Mesenchymal stem cell (in vitro differentiated cells and primary cell): Measurements from ENCODE around the gene ACTN4.
A peak's percentile ranks its signal among the peaks of the same experiment; 100 is the strongest.

Experiments used
- DNase-seq: peaks from one replicate; pipeline ENCODE4 v3.0.0-alpha.2; 2013
- H2AFZ ChIP-seq: one replicate; pipeline ENCODE4 v1.6.1; 2013; ENCODE audit warnings: low read depth, mild to moderate bottlenecking, control low read depth, inconsistent platforms, low read length, moderate library complexity
- H2AK5ac ChIP-seq: 2 replicates; pipeline ENCODE4 v1.6.1; 2013; ENCODE audit warnings: low read length, moderate library complexity, mild to moderate bottlenecking, inconsistent platforms; ENCODE audit not compliant: severe bottlenecking
- H2BK120ac ChIP-seq: one replicate; pipeline ENCODE4 v1.6.1; 2013; ENCODE audit warnings: low read depth, mild to moderate bottlenecking, inconsistent platforms, low read length, moderate library complexity
- H2BK12ac ChIP-seq, 2 experiments: one replicate each; pipeline ENCODE4 v1.6.1; 2013; ENCODE audit warnings: inconsistent platforms in 2 of 2, low read length in 2 of 2, mild to moderate bottlenecking in 2 of 2, moderate library complexity in 2 of 2, control low read depth in 1 of 2
- H2BK15ac ChIP-seq: one replicate; pipeline ENCODE4 v1.6.1; 2013; ENCODE audit warnings: mild to moderate bottlenecking, low read depth, inconsistent platforms; ENCODE audit not compliant: poor library complexity, severe bottlenecking
- H2BK5ac ChIP-seq: 2 replicates; pipeline ENCODE4 v1.6.1; 2013; ENCODE audit warnings: low read depth, mild to moderate bottlenecking, low read length, control low read depth, inconsistent platforms; ENCODE audit not compliant: poor library complexity, severe bottlenecking
- H3K14ac ChIP-seq, 2 experiments: one replicate each; pipeline ENCODE4 v1.6.1; 2013; ENCODE audit warnings: inconsistent platforms in 2 of 2, low read length in 2 of 2, control low read depth in 1 of 2, mild to moderate bottlenecking in 1 of 2, moderate library complexity in 1 of 2
- H3K18ac ChIP-seq, 2 experiments: one replicate each; pipeline ENCODE4 v1.6.1; 2013; ENCODE audit warnings: inconsistent platforms in 2 of 2, low read length in 2 of 2, control low read depth in 1 of 2, low read depth in 1 of 2, mild to moderate bottlenecking in 1 of 2
- H3K23ac ChIP-seq, 2 experiments: one replicate each; pipeline ENCODE4 v1.6.1; 2013; ENCODE audit warnings: inconsistent platforms in 2 of 2, low read length in 2 of 2, mild to moderate bottlenecking in 2 of 2, moderate library complexity in 2 of 2, control low read depth in 1 of 2
- H3K27ac ChIP-seq: 2 replicates; pipeline ENCODE4 v1.5.1; 2013; ENCODE audit warnings: mild to moderate bottlenecking, moderate library complexity, low read length, control low read depth, inconsistent platforms; ENCODE audit not compliant: poor library complexity, severe bottlenecking
- H3K27me3 ChIP-seq, 2 experiments: 2 replicates each; pipeline versions ENCODE4 v1.6.1 to v1.7.0; 2013; ENCODE audit warnings: low read length in 2 of 2, mild to moderate bottlenecking in 2 of 2, moderate library complexity in 2 of 2, control low read depth in 1 of 2, inconsistent platforms in 1 of 2; ENCODE audit not compliant: control insufficient read depth in 1 of 2, insufficient read depth in 1 of 2
- H3K36me3 ChIP-seq, 2 experiments: 2 replicates each; pipeline versions ENCODE4 v1.6.1 to v1.7.0; 2013; ENCODE audit warnings: low read length in 2 of 2, control low read depth in 1 of 2, inconsistent platforms in 1 of 2, low read depth in 1 of 2, mild to moderate bottlenecking in 1 of 2; ENCODE audit not compliant: insufficient read depth in 2 of 2, control insufficient read depth in 1 of 2
- H3K4ac ChIP-seq, 2 experiments: one replicate each; pipeline ENCODE4 v1.6.1; 2013; ENCODE audit warnings: inconsistent platforms in 2 of 2, low read length in 2 of 2, mild to moderate bottlenecking in 2 of 2, moderate library complexity in 2 of 2, control low read depth in 1 of 2, low read depth in 1 of 2
- H3K4me1 ChIP-seq: 2 replicates; pipeline ENCODE4 v1.6.1; 2013; ENCODE audit warnings: low read depth, low read length, control low read depth; ENCODE audit not compliant: control insufficient read depth, insufficient read depth
- H3K4me2 ChIP-seq: 2 replicates; pipeline ENCODE4 v1.6.1; 2013; ENCODE audit warnings: low read length, mild to moderate bottlenecking, inconsistent platforms; ENCODE audit not compliant: poor library complexity, severe bottlenecking
- H3K4me3 ChIP-seq, 2 experiments: 2 replicates each; pipeline versions ENCODE4 v1.5.1 to v1.7.0; 2013; ENCODE audit warnings: low read length in 2 of 2, mild to moderate bottlenecking in 2 of 2, control low read depth in 1 of 2, low read depth in 1 of 2; ENCODE audit not compliant: insufficient read depth in 1 of 2
- H3K79me1 ChIP-seq: replicated peaks from 2 replicates; pipeline ENCODE4 v1.6.1; 2013; ENCODE audit warnings: mild to moderate bottlenecking, control low read depth, low read length, inconsistent platforms; ENCODE audit not compliant: poor library complexity, severe bottlenecking
- H3K9ac ChIP-seq: 2 replicates; pipeline ENCODE4 v1.7.0; 2013; ENCODE audit warnings: mild to moderate bottlenecking, low read length, moderate library complexity
- H3K9me3 ChIP-seq: 2 replicates; pipeline ENCODE4 v1.7.0; 2013; ENCODE audit warnings: mild to moderate bottlenecking, low read length; ENCODE audit not compliant: control insufficient read depth
- H4K8ac ChIP-seq: one replicate; pipeline ENCODE4 v1.6.1; 2013; ENCODE audit warnings: inconsistent platforms, mild to moderate bottlenecking, low read length, moderate library complexity
- H4K91ac ChIP-seq: one replicate; pipeline ENCODE4 v1.6.1; 2013; ENCODE audit warnings: mild to moderate bottlenecking, low read length, inconsistent platforms
- WGBS: methylation state at CpG from one replicate; pipeline ENCODE4 v1.1.7; 2013; ENCODE audit warnings: mixed read lengths; 5-methylcytosine and 5-hydroxymethylcytosine counted together

Gene ACTN4

GRCh38 chr19:38736413-38737280, 89.2 kb downstream of the ACTN4 start:
- H2AK5ac ChIP-seq, result no peak overlapping the region
- no peak overlapping the region for H2BK15ac ChIP-seq
- H3K4me3 ChIP-seq, result peak overlapping the region in 1 of 2 experiments; percentile 59
- H3K23ac ChIP-seq, result no peak overlapping the region
- H2BK120ac ChIP-seq, result no peak overlapping the region
- H3K79me1 ChIP-seq, result no peaks in the 10 kb centered on the region
- H3K4me2 ChIP-seq, result peak overlapping the region; percentile 54
- WGBS, result 11% methylated on average over 29 of the region's 36 CpGs
- H3K9ac ChIP-seq, result no peak overlapping the region
- peaks cover 0 to 16% of the 10 kb centered on the region in 2 experiments for H3K27me3 ChIP-seq
- H2BK5ac ChIP-seq, result no peak overlapping the region
- peak; percentile 31 for DNase-seq
- no peak overlapping the region for H3K14ac ChIP-seq
- no peak overlapping the region for H2AFZ ChIP-seq
- peak overlapping the region in 1 of 2 experiments; percentile 54 for H3K4ac ChIP-seq
- peak overlapping the region in 1 of 2 experiments; percentile 89 for H3K18ac ChIP-seq
- H4K8ac ChIP-seq, result no peak overlapping the region
- peak overlapping the region in 1 of 2 experiments; percentile 61 for H2BK12ac ChIP-seq
- H4K91ac ChIP-seq, result peak overlapping the region; percentile 64
- H3K36me3 ChIP-seq, result peaks cover 4 to 22% of the 10 kb centered on the region in 2 experiments
- no peaks in the 10 kb centered on the region for H3K9me3 ChIP-seq
- H3K4me1 ChIP-seq, result peaks cover 42% of the 10 kb centered on the region
- no peak overlapping the region for H3K27ac ChIP-seq

DNA sequence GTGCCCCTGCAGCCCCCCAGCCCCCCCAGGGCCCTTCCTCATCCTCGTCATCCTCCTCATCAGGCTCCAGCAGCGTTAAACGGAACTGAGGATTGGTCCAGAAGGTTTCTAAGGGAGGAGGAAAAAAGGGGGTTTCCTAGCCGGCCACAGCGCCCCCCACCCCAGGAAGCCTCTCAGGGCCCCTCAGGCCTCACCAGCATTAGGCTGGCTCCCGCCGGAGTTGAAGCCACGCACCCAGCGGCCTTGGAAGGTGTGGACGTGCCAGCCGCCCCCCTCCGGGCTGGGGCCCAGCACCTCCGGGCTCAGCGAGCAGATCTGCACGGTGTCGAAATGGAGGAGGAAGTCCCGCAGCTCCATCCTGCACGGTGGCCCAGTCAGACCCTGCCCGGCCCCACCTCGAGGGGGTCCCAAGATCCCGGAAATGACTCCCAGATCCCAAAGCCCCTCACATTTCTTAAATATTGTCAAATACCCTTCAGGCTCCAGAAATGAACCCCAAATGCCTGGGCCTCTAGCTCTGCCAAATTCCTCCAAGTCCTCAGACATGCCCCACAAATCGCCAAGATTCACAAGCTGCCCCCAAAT, 89.9 kb downstream of the ACTN4 start:
- Histone ChIP-seq H3K9me3 (no peaks in the 10 kb centered on the region), H3K4me2 (no peak overlapping the region), H4K8ac (no peak overlapping the region), H2BK12ac (no peak overlapping the region), H2BK15ac (no peak overlapping the region), H3K36me3 (peaks cover 0 to 15% of the 10 kb centered on the region in 2 experiments), H2AK5ac (no peak overlapping the region), H3K9ac (no peak overlapping the region), H2BK120ac (no peak overlapping the region), H3K27me3 (peaks cover 0 to 16% of the 10 kb centered on the region in 2 experiments), H3K18ac (no peak overlapping the region), H2BK5ac (no peak overlapping the region), H2AFZ (no peak overlapping the region), H3K4me1 (peaks cover 39% of the 10 kb centered on the region), H4K91ac (no peak overlapping the region), H3K14ac (no peak overlapping the region), H3K4me3 (no peak overlapping the region), H3K4ac (no peak overlapping the region), H3K23ac (no peak overlapping the region), H3K79me1 (no peaks in the 10 kb centered on the region), H3K27ac (no peak overlapping the region)
- WGBS, result 82% methylated on average over 21 of the region's 22 CpGs
- DNase-seq, result no peak

GRCh38 chr19:38737921-38738737, 90.7 kb downstream of the ACTN4 start:
- peaks cover 0 to 16% of the 10 kb centered on the region in 2 experiments for H3K27me3 ChIP-seq

More at GRCh38 chr19:38737921-38738737, 90.7 kb downstream of the ACTN4 start:
- no peak overlapping the region for H3K4ac ChIP-seq
- H3K23ac ChIP-seq, result no peak overlapping the region
- no peaks in the 10 kb centered on the region for H3K9me3 ChIP-seq
- no peaks in the 10 kb centered on the region for H3K79me1 ChIP-seq
- no peak overlapping the region for H2AFZ ChIP-seq
- H3K4me1 ChIP-seq, result peaks cover 34% of the 10 kb centered on the region
- no peak overlapping the region for H3K4me3 ChIP-seq
- no peak overlapping the region for H3K9ac ChIP-seq
- H2BK12ac ChIP-seq, result no peak overlapping the region
- WGBS, result 95% methylated on average over 21 of the region's 21 CpGs
- H2BK120ac ChIP-seq, result no peak overlapping the region
- H3K4me2 ChIP-seq, result no peak overlapping the region
- H4K8ac ChIP-seq, result no peak overlapping the region
- H3K14ac ChIP-seq, result no peak overlapping the region
- no peak overlapping the region for H2AK5ac ChIP-seq
- no peak overlapping the region for H2BK5ac ChIP-seq
- no peak overlapping the region for H3K18ac ChIP-seq
- peaks cover 0 to 8% of the 10 kb centered on the region in 2 experiments for H3K36me3 ChIP-seq
- H3K27ac ChIP-seq, result no peak overlapping the region
- no peak for DNase-seq
- H4K91ac ChIP-seq, result no peak overlapping the region
- no peak overlapping the region for H2BK15ac ChIP-seq
